ENCODE measurements around the gene IL1A. TPM values are rescaled to one million over a fixed set of nuclear protein-coding genes. Genes with fewer than 3 reads are reported as not detected.

IL1A gene
- total and polyA plus RNA-seq, 2 donors (not counting 3 experiments of a cell fraction or from before 2014, with no cell fraction given), result 0.29 to 1.4 TPM

DNA sequence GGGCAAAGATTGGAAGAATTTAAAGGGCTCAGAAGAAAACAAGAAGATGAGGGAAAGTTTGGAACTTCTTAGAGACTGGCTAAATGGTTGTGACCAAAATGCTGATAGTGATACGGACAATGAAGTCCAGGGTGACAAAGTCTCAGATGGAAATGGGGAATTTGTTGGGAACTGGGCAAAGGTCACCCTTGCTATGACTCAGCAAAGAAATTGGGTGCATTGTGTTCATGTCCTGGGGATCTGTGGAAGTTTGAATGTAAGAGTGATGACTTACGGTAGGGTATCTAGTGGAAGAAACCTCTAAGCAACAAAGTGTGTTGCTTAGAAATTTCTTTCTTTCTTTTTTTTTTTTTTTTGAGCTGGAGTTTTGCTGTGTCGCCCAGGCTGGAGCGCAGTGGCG, 6.0 kb upstream of the IL1A start:
- H3K79me2 ChIP-seq (ENCODE audit: control insufficient read depth, insufficient read depth, low read length), result no peaks in the 10 kb centered on the region
- no peak for TF ChIP-seq FOS (IDR thresholded peaks at IDR 0.05; ENCODE audit: borderline replicate concordance, insufficient read depth, low read length)
- TF ChIP-seq EZH2 (IDR thresholded peaks at IDR 0.05; ENCODE audit: borderline replicate concordance, low read depth, low read length, severe bottlenecking), result no peak
- no peak for TF ChIP-seq GATA2 (IDR thresholded peaks at IDR 0.05; ENCODE audit: insufficient read depth, insufficient read length, low read depth, low read length)
- TF ChIP-seq, protein P1, sequence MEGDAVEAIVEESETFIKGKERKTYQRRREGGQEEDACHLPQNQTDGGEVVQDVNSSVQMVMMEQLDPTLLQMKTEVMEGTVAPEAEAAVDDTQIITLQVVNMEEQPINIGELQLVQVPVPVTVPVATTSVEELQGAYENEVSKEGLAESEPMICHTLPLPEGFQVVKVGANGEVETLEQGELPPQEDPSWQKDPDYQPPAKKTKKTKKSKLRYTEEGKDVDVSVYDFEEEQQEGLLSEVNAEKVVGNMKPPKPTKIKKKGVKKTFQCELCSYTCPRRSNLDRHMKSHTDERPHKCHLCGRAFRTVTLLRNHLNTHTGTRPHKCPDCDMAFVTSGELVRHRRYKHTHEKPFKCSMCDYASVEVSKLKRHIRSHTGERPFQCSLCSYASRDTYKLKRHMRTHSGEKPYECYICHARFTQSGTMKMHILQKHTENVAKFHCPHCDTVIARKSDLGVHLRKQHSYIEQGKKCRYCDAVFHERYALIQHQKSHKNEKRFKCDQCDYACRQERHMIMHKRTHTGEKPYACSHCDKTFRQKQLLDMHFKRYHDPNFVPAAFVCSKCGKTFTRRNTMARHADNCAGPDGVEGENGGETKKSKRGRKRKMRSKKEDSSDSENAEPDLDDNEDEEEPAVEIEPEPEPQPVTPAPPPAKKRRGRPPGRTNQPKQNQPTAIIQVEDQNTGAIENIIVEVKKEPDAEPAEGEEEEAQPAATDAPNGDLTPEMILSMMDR (IDR thresholded peaks at IDR 0.05; ENCODE audit: extremely low read depth in 1 of 2, insufficient read depth in 1 of 2, low read depth in 1 of 2, low read length in 2 of 2), result no peak
- no peak for TF ChIP-seq POLR2A (IDR thresholded peaks at IDR 0.05; ENCODE audit: low read depth, low read length)
- no peak for TF ChIP-seq POLR2AphosphoS5 (IDR thresholded peaks at IDR 0.05; ENCODE audit: insufficient read depth, low read depth, low read length)
- TF ChIP-seq JUN (IDR thresholded peaks at IDR 0.05; ENCODE audit: borderline replicate concordance, insufficient read depth, insufficient read length, low read depth), result no peak
- ChIA-PET CTCF (interaction anchor here (1.3 kb wide), 1 partner anchor 95 kb away, joined by 3 read pairs; no protein-coding TSS in a partner anchor), POLR2A (no interaction called here)
- H3K9me3 ChIP-seq (replicated peaks; ENCODE audit: control insufficient read depth, insufficient read depth, low read length), result no peaks in the 10 kb centered on the region
- H3K36me3 ChIP-seq (ENCODE audit: control insufficient read depth in 2 of 2, extremely low read depth in 1 of 2, insufficient read depth in 2 of 2, low read length in 2 of 2), result no peaks in the 10 kb centered on the region
- H2AFZ ChIP-seq (ENCODE audit: low read depth, low read length), result no peak overlapping the region
- H3K9me1 ChIP-seq (replicated peaks; ENCODE audit: control insufficient read depth, extremely low read depth, insufficient read depth, low read length), result no peaks in the 10 kb centered on the region
- H3K4me2 ChIP-seq (ENCODE audit: insufficient read depth, low read length), result no peak overlapping the region
- no peak overlapping the region for H3K27ac ChIP-seq (ENCODE audit: insufficient read depth, low read depth, low read length)
- no peak overlapping the region for H3K4me3 ChIP-seq (replicated peaks in 1 of 3; ENCODE audit: insufficient read depth in 1 of 3, low read depth in 1 of 3, low read length in 3 of 3)
- H3K27me3 ChIP-seq (ENCODE audit: control insufficient read depth in 2 of 2, insufficient read depth in 2 of 2, low read length in 2 of 2), result no peaks in the 10 kb centered on the region
- peaks cover 36% of the 10 kb centered on the region for H3K4me1 ChIP-seq (ENCODE audit: control insufficient read depth, extremely low read depth, insufficient read depth, low read length)
- no peak for DNase-seq (ENCODE audit: low read depth, low spot score)
- intact Hi-C loops (cut with micrococcal nuclease), result no loop called here
- no TSS peak for BruUV-seq (replicated peaks)
- dilution Hi-C loops (cut with MboI; ENCODE audit: extremely low pct_ligation_motif_present, low sequenced_read_pairs), result no loop called here
- H4K20me1 ChIP-seq (replicated peaks; ENCODE audit: control insufficient read depth, extremely low read depth, insufficient read depth, low read length), result no peaks in the 10 kb centered on the region
- H3K9ac ChIP-seq (replicated peaks; ENCODE audit: extremely low read depth, insufficient read depth, low read length), result no peak overlapping the region
- FAIRE-seq, result no peak

Data from endothelial cell of umbilical vein (primary cell).